Right atrium auricular region (tissue), 2 donors: Measurements from ENCODE around the gene MS4A6A. TPM values are rescaled to one million over a fixed set of nuclear protein-coding genes. Genes with fewer than 3 reads are reported as not detected.
"Not testable (repeated sequence)": the region's sequence is repeated elsewhere in the genome, so short reads cannot be mapped to it uniquely, and the experiment has no call there.

ENCODE experiments used
- DNase-seq: peaks from one replicate; pipeline ENCODE4 v3.0.0-alpha.2; 2019; ENCODE audit warnings: low spot score
- H3K27ac ChIP-seq, 2 donors: fragments of 200-600 bp; sonication (generic); 1 replicate in 1 of 2; 2 replicates in 1 of 2; pipeline ENCODE4 v1.5.1; 2016 to 2019
- H3K27me3 ChIP-seq, 2 donors: fragments of 200-600 bp; sonication (generic); one replicate each; pipeline versions ENCODE4 v1.5.1 to v1.6.0; 2017 to 2019
- H3K36me3 ChIP-seq: fragments of 200-600 bp; sonication (generic); one replicate; pipeline ENCODE4 v1.5.1; 2016
- H3K4me1 ChIP-seq, 2 donors: fragments of 200-600 bp; sonication (generic); one replicate each; pipeline versions ENCODE4 v1.5.1 to v1.6.0; 2017 to 2019
- H3K4me3 ChIP-seq, 2 donors: fragments of 200-600 bp; sonication (generic); 1 replicate in 1 of 2; 2 replicates in 1 of 2; pipeline ENCODE4 v1.5.1; 2017 to 2019; ENCODE audit warnings: mild to moderate bottlenecking in 1 of 2, moderate library complexity in 1 of 2
- H3K9me3 ChIP-seq, 2 donors: fragments of 200-600 bp; sonication (generic); one replicate each; pipeline ENCODE4 v1.5.1; 2019
- total RNA-seq, 2 donors: library from RNA; depleted of rRNA; stranded (reverse); fragments of >200 nt; gene quantifications; one replicate each; pipeline ENCODE4 v1.1.0, GENCODE V29; 2016
- TF ChIP-seq, protein P1 (sequence below), 2 donors: fragments of 200-600 bp; sonication (generic); IDR thresholded peaks; one replicate each; pipeline ENCODE4 v1.5.1; 2019; ENCODE audit warnings: antibody characterized with exemption in 2 of 2

MS4A6A gene
- total RNA-seq, 2 donors from 2014 or later = 15.6 to 40.8 TPM

DNA sequence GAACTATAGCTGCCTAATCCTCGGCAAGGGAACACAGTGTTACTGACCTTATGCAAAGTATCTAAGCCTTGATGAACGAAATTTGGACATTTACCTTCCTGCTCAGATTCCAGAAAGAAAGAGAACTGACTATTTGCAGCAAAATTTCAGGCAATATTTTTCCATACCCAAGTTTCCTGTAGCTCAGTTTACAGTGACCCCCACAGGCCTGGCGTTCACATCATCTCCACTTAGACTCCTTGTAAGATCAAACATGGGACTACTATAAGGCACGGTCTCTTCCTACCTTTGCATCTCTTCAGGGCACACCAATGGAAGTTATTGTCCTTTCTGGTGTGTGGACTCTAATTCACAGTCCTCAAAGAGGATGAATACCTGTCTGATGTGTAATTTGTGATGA lies 21.1 kb downstream of the MS4A6A start:
- Histone ChIP-seq H3K4me3 (no peak overlapping the region), H3K4me1 (no peaks in the 10 kb centered on the region), H3K36me3 (no peaks in the 10 kb centered on the region), H3K27me3 (no peaks in the 10 kb centered on the region), H3K27ac (no peak overlapping the region), H3K9me3 (peaks cover 0 to 9% of the 10 kb centered on the region in 2 donors)
- TF ChIP-seq, protein P1, sequence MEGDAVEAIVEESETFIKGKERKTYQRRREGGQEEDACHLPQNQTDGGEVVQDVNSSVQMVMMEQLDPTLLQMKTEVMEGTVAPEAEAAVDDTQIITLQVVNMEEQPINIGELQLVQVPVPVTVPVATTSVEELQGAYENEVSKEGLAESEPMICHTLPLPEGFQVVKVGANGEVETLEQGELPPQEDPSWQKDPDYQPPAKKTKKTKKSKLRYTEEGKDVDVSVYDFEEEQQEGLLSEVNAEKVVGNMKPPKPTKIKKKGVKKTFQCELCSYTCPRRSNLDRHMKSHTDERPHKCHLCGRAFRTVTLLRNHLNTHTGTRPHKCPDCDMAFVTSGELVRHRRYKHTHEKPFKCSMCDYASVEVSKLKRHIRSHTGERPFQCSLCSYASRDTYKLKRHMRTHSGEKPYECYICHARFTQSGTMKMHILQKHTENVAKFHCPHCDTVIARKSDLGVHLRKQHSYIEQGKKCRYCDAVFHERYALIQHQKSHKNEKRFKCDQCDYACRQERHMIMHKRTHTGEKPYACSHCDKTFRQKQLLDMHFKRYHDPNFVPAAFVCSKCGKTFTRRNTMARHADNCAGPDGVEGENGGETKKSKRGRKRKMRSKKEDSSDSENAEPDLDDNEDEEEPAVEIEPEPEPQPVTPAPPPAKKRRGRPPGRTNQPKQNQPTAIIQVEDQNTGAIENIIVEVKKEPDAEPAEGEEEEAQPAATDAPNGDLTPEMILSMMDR (IDR thresholded peaks at IDR 0.05) = no peak
- no peak for DNase-seq

DNA sequence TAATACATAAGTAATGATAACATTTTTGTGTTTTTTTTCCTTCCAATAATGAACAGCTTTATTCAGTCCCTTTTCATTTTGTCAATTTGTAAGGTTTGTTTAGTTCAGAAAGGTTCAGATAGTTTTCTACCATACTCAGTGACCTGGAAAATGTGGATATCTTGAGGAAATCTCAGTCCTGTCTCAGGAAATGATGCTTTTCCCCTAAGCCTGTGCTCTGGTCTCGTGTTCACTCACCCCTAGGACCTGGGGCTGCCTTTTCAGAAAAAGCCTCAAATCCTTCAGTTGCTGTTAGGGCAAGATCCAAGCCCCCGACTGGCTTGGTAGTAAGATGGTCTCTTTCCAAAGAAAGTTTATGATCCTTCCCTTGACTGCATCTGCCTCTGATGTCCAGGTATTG lies 21.8 kb downstream of the MS4A6A start:
- TF ChIP-seq, protein P1 (IDR thresholded peaks at IDR 0.05) = no peak

DNA sequence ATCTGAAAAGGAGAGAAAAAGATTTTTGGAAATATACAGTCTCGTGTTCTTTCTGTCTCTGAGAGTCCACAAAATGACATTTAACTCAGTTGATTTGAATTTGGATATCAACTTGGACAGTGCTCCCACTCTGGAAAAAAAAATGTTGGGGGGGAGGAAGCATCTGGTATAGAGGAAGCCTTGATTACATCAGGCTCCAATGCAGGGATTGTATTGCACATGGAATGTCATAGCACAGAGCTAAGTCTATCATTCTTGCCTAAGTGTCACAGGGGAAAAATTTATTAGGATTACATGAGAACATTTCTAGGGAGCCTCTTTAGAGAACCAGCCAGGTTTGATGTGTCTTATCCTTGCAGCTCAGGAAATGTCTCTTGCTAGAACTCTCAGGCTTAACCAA lies 23.0 kb downstream of the MS4A6A start:
- TF ChIP-seq, protein P1 (IDR thresholded peaks at IDR 0.05) = no peak
- H3K27me3 ChIP-seq = no peaks in the 10 kb centered on the region
- no peak overlapping the region for H3K27ac ChIP-seq
- H3K4me1 ChIP-seq = no peaks in the 10 kb centered on the region
- no peaks in the 10 kb centered on the region for H3K36me3 ChIP-seq
- peaks cover 0 to 7% of the 10 kb centered on the region in 2 donors for H3K9me3 ChIP-seq
- no peak for DNase-seq
- no peak overlapping the region for H3K4me3 ChIP-seq

More for the DNA sequence above, 21.8 kb downstream of the MS4A6A start:
- H3K27me3 ChIP-seq = no peaks in the 10 kb centered on the region
- no peaks in the 10 kb centered on the region for H3K36me3 ChIP-seq
- no peak overlapping the region for H3K4me3 ChIP-seq
- peaks cover 0 to 9% of the 10 kb centered on the region in 2 donors for H3K9me3 ChIP-seq
- no peak for DNase-seq
- H3K27ac ChIP-seq = no peak overlapping the region
- no peaks in the 10 kb centered on the region for H3K4me1 ChIP-seq

DNA sequence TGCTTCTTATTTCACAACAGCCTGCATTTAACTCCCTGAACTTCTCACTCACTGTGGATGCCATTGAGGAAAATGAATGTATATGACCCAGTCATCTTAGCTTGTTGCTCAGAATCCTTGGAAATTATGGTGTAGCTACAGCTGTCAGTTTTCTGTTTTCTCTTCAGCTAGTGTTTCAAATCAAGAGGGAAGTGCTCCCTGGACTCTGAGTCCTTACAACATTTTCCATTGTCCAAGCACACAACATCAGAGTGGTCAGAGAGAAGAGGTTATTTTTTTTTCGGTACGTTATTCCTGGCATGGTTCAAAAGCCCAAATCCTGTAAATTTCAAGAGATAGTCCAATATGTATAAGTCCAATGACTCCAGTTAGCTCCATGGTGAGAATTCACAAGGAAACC lies 23.6 kb downstream of the MS4A6A start:
- no peak overlapping the region for H3K27ac ChIP-seq
- H3K27me3 ChIP-seq = no peaks in the 10 kb centered on the region
- TF ChIP-seq, protein P1 (IDR thresholded peaks at IDR 0.05) = no peak
- no peaks in the 10 kb centered on the region for H3K4me1 ChIP-seq
- H3K9me3 ChIP-seq = peaks cover 0 to 2% of the 10 kb centered on the region in 2 donors
- no peaks in the 10 kb centered on the region for H3K36me3 ChIP-seq
- no peak for DNase-seq
- H3K4me3 ChIP-seq = no peak overlapping the region

DNA sequence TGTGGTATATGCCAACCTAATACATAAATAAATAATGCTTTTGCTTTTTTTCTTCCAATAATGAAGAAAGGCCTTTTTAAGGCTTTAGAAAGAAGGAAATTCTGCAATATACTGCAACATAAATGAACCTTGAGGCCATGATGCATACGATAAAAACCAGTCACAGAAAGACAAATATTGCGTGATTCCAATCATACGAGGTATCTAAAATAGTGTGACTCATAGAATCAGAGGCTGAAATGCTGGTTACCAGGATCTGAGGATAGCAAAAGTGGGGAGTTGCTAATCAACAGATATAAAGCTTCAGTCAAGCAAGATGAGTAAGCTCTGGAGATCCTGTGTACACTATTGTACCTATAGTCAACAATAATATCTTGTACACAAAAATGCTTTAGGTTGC lies 24.2 kb downstream of the MS4A6A start:
- TF ChIP-seq, protein P1 (IDR thresholded peaks at IDR 0.05) = no peak
- H3K27me3 ChIP-seq = no peaks in the 10 kb centered on the region
- H3K36me3 ChIP-seq = no peaks in the 10 kb centered on the region
- no peaks in the 10 kb centered on the region for H3K9me3 ChIP-seq
- H3K27ac ChIP-seq = no peak overlapping the region
- DNase-seq = no peak
- H3K4me1 ChIP-seq = no peaks in the 10 kb centered on the region
- no peak overlapping the region for H3K4me3 ChIP-seq

DNA sequence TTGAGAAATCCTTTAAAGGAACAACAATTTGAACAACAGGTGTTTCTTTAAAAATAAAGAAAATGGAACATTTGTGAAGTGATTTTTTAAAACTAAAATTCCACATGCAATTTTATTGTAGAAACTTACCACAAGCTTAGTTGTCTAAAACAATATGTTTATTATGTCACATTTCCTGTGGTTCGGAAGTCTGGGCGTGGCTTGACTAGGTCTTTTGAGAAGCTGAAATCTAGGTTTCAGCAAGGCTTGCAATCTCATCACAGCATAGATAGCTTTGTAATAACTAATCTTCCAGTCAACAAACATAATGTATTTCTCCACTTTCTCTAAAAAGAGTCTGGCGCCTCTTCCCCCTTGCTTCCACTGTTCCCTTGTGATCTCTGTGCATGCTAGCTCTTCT lies 27.0 kb downstream of the MS4A6A start:
- Histone ChIP-seq H3K4me1 (no peaks in the 10 kb centered on the region), H3K36me3 (no peaks in the 10 kb centered on the region), H3K27ac (no peak overlapping the region), H3K4me3 (no peak overlapping the region), H3K9me3 (no peaks in the 10 kb centered on the region), H3K27me3 (no peaks in the 10 kb centered on the region)
- DNase-seq = no peak
- TF ChIP-seq, protein P1 (IDR thresholded peaks at IDR 0.05) = no peak

DNA sequence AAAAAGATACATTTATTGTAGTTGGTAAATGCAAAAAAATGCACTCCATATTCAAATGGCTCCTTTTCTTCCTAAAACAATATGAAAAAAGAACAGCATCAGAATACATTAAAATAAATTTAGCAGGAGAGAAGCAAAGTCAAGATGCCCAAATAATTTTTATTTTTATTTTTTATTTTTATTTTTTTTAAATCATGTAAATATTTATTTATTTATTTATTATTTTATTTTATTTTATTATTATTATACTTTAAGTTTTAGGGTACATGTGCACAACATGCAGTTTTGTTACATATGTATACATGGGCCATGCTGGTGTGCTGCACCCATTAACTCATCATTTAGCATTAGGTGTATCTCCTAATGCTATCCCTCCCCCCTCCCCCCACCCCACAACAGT lies 30.2 kb downstream of the MS4A6A start:
- H3K4me3 ChIP-seq, H3K36me3 ChIP-seq, H3K4me1 ChIP-seq, H3K27me3 ChIP-seq, DNase-seq, H3K27ac ChIP-seq, H3K9me3 ChIP-seq: not testable (repeated sequence)
